HCT116 (cell line): ENCODE measurements around the gene ETNK2. TPM values are rescaled to one million over a fixed set of nuclear protein-coding genes. Genes with fewer than 3 reads are reported as not detected.

Experiments used
- ATAC-seq: fragments of 200-7000 bp; cut with Tn5 transposase; 2 replicates; pipeline ENCODE4 v1.9.1; 2020; ENCODE audit warnings: mild to moderate bottlenecking, moderate library complexity
- BruUV-seq: library from RNA; stranded (reverse); fragments of 400-500 nt; replicated peaks from 2 replicates; lab custom pipeline; 2021; lab: Mats Ljungman, UMichigan
- CTCF ChIA-PET: fragments of 300-600 bp; sonication (Branson Sonifier 250); formaldehyde crosslinking; loops from one replicate; lab custom pipeline; 2021; ENCODE audit warnings: antibody characterized with exemption; lab: Charles Lee
- POLR2A ChIA-PET: fragments of 300-600, 350-600 bp; sonication (Branson Sonifier 250); formaldehyde crosslinking; loops from one replicate; lab custom pipeline; 2021; ENCODE audit warnings: antibody characterized with exemption; lab: Charles Lee
- RAD21 ChIA-PET, 2 experiments: fragments of 300-600 bp; sonication (Branson Sonifier 250); formaldehyde crosslinking; loops; one replicate each; lab custom pipeline; 2023; ENCODE audit warnings: low total read pairs in 2 of 2; ENCODE audit not compliant: uncharacterized antibody in 2 of 2, unreplicated experiment in 2 of 2, low non-redundant PET in 1 of 2; lab: Charles Lee
- DNase-seq: peaks from one replicate; pipeline ENCODE4 v3.0.0-alpha.2; 2010; ENCODE audit warnings: low read depth, low spot score
- H2AFZ ChIP-seq: fragments of 200-600 bp; shearing (Covaris generic), sonication (generic); 2 replicates; pipeline ENCODE4 v1.6.1; 2017; ENCODE audit warnings: low read depth, mixed run types, mixed read lengths, antibody characterized with exemption, low read length; ENCODE audit not compliant: poor library complexity, severe bottlenecking
- H3K27ac ChIP-seq: 2 replicates; pipeline ENCODE4 v1.5.1; 2012; ENCODE audit warnings: low read depth, low read length
- H3K27me3 ChIP-seq: fragments of 200-600 bp; sonication (generic); 2 replicates; pipeline ENCODE4 v1.6.1; 2016; ENCODE audit warnings: mixed run types, low read length, mixed read lengths; ENCODE audit not compliant: insufficient read depth
- H3K36me3 ChIP-seq, 2 experiments: fragments of 200-500 bp in 1 of 2; fragments of 200-600 bp in 1 of 2; sonication (Bioruptor generic) in 1 of 2; sonication (generic) in 1 of 2; 2 replicates each; pipeline versions ENCODE4 v1.5.1 to v1.6.1; 2014 to 2016; ENCODE audit warnings: low read length in 2 of 2, inconsistent platforms in 1 of 2, mixed read lengths in 1 of 2, mixed run types in 1 of 2; ENCODE audit not compliant: insufficient read depth in 2 of 2, control insufficient read depth in 1 of 2
- H3K4me1 ChIP-seq, 2 experiments: fragments of 200-600 bp in 1 of 2; sonication (generic) in 1 of 2; 2 replicates each; pipeline versions ENCODE4 v1.5.1 to v1.6.1; 2012 to 2017; ENCODE audit warnings: low read length in 2 of 2, inconsistent platforms in 1 of 2, mild to moderate bottlenecking in 1 of 2, mixed read lengths in 1 of 2, mixed run types in 1 of 2, moderate library complexity in 1 of 2; ENCODE audit not compliant: insufficient read depth in 2 of 2, control insufficient read depth in 1 of 2
- H3K4me2 ChIP-seq: fragments of 200-600 bp; sonication (generic); 2 replicates; pipeline ENCODE4 v1.6.1; 2017; ENCODE audit warnings: mixed run types, low read length, mixed read lengths
- H3K4me3 ChIP-seq, 2 experiments: fragments of 200-600 bp in 1 of 2; sonication (generic) in 1 of 2; replicated peaks in 1 of 2; 2 replicates each; pipeline ENCODE4 v1.5.1; 2011 to 2016; ENCODE audit warnings: low read length in 2 of 2, control low read depth in 1 of 2, low read depth in 1 of 2, mild to moderate bottlenecking in 1 of 2, mixed read lengths in 1 of 2, mixed run types in 1 of 2
- H3K79me2 ChIP-seq: fragments of 200-600 bp; sonication (generic); 2 replicates; pipeline ENCODE4 v1.6.1; 2017; ENCODE audit warnings: mild to moderate bottlenecking, mixed run types, low read length, moderate library complexity, mixed read lengths; ENCODE audit not compliant: insufficient read depth
- H3K9ac ChIP-seq: fragments of 200-600 bp; sonication (generic); 2 replicates; pipeline ENCODE4 v1.6.1; 2016; ENCODE audit warnings: low read length, mixed read lengths
- H3K9me2 ChIP-seq: fragments of 200-600 bp; sonication (generic), shearing (Covaris generic); 2 replicates; pipeline ENCODE4 v1.6.1; 2017; ENCODE audit warnings: mixed run types, mild to moderate bottlenecking, moderate library complexity; ENCODE audit not compliant: insufficient read depth
- H3K9me3 ChIP-seq, 2 experiments: fragments of 200-500 bp in 1 of 2; fragments of 200-600 bp in 1 of 2; sonication (Bioruptor generic) in 1 of 2; sonication (generic) in 1 of 2; 2 replicates each; pipeline ENCODE4 v1.6.1; 2014 to 2017; ENCODE audit warnings: low read length in 2 of 2, mixed read lengths in 2 of 2, inconsistent platforms in 1 of 2, low read depth in 1 of 2, mild to moderate bottlenecking in 1 of 2, mixed run types in 1 of 2, moderate library complexity in 1 of 2; ENCODE audit not compliant: control insufficient read depth in 1 of 2, insufficient read depth in 1 of 2
- H4K20me1 ChIP-seq: fragments of 200-600 bp; sonication (generic), shearing (Covaris generic); 2 replicates; pipeline ENCODE4 v1.6.1; 2017; ENCODE audit warnings: mixed run types, mild to moderate bottlenecking, moderate library complexity; ENCODE audit not compliant: insufficient read depth
- ATF3 ChIP-seq: IDR thresholded peaks from 2 replicates; pipeline ENCODE4 v1.6.1; 2012
- CBX3 ChIP-seq: IDR thresholded peaks from 2 replicates; pipeline ENCODE4 v1.6.1; 2012; ENCODE audit warnings: low read depth
- CEBPB ChIP-seq: IDR thresholded peaks from 2 replicates; pipeline ENCODE4 v1.6.1; 2012; ENCODE audit warnings: low read depth
- EGR1 ChIP-seq: IDR thresholded peaks from 2 replicates; pipeline ENCODE4 v1.6.1; 2012; ENCODE audit warnings: low read depth
- EZH2 ChIP-seq: fragments of 200-600 bp; sonication (generic); IDR thresholded peaks from 2 replicates; pipeline ENCODE4 v1.6.1; 2017; ENCODE audit warnings: antibody characterized with exemption, mixed run types
- EZH2phosphoT487 ChIP-seq: fragments of 200-600 bp; IDR thresholded peaks from 2 replicates; pipeline ENCODE4 v1.6.1; 2018; ENCODE audit warnings: antibody characterized with exemption, borderline replicate concordance
- POLR2AphosphoS5 ChIP-seq: IDR thresholded peaks from 2 replicates; pipeline ENCODE4 v1.6.1; 2011; ENCODE audit warnings: mild to moderate bottlenecking, low read depth, low read length, moderate library complexity
- REST ChIP-seq: IDR thresholded peaks from 2 replicates; pipeline ENCODE4 v1.6.1; 2012; ENCODE audit warnings: low read depth
- SRF ChIP-seq: IDR thresholded peaks from 2 replicates; pipeline ENCODE4 v1.6.1; 2012; ENCODE audit warnings: low read depth
- TCF7L2 ChIP-seq: IDR thresholded peaks from 2 replicates; pipeline ENCODE4 v1.7.0; 2011; ENCODE audit warnings: borderline replicate concordance, inconsistent platforms; ENCODE audit not compliant: insufficient read depth, insufficient read length; ENCODE audit errors: extremely low read depth
- YY1 ChIP-seq: IDR thresholded peaks from 2 replicates; pipeline ENCODE4 v1.6.1; 2011; ENCODE audit warnings: low read length, low read depth, moderate library complexity, mild to moderate bottlenecking; ENCODE audit not compliant: insufficient replicate concordance; ENCODE audit errors: extremely low read depth
- ZFX ChIP-seq: fragments of 450-650 bp; IDR thresholded peaks from 2 replicates; pipeline ENCODE4 v1.6.1; 2017
- ZNF274 ChIP-seq: fragments of 200-500 bp; sonication (Bioruptor generic); IDR thresholded peaks from 2 replicates; pipeline ENCODE4 v1.6.1; 2014; ENCODE audit warnings: mild to moderate bottlenecking, low read depth, low read length, inconsistent platforms
- intact Hi-C: fragments of 100-400 bp; cut with micrococcal nuclease; formaldehyde crosslinking; loops from 2 replicates; pipeline ENCODE4 v1.10.0; 2022
- total RNA-seq: library from RNA; stranded (reverse); gene quantifications from one replicate; pipeline ENCODE4 v1.2.1, GENCODE V29; 2021; ENCODE audit not compliant: unreplicated experiment

ETNK2 gene
- total RNA-seq, 1 experiment from 2014 or later: 16.1 TPM

GRCh38 chr1:204103431-204103741 lies 48.5 kb downstream of the ETNK2 start:
- no peaks in the 10 kb centered on the region for H3K9me2 ChIP-seq
- ATAC-seq (peak; percentile 7; the same call in 1 of the 2 replicates), DNase-seq (no peak)
- intact Hi-C loops: loop anchor here (2.0 kb wide), 1 partner anchor 47 kb away; no protein-coding TSS in a partner anchor
- no peaks in the 10 kb centered on the region for H3K9me3 ChIP-seq
- ChIA-PET CTCF (no interaction called here), RAD21 (interaction anchor here in 1 of 2 experiments (0.6 kb wide), 1 partner anchor 127 kb away, joined by 3 read pairs; no protein-coding TSS in a partner anchor), POLR2A (no interaction called here)
- no peaks in the 10 kb centered on the region for H3K27me3 ChIP-seq
- no TSS peak for BruUV-seq
- H3K27ac ChIP-seq: peak overlapping the region; percentile 74
- peak overlapping the region; percentile 77 for H3K4me2 ChIP-seq
- no peak overlapping the region for H3K4me3 ChIP-seq
- H3K9ac ChIP-seq: peak overlapping the region; percentile 37; the same call in 1 of the 2 replicates
- H3K36me3 ChIP-seq: no peaks in the 10 kb centered on the region
- peaks cover 31% of the 10 kb centered on the region; the same call in 1 of the 2 replicates for H3K79me2 ChIP-seq
- H2AFZ ChIP-seq: no peak overlapping the region
- H4K20me1 ChIP-seq: no peaks in the 10 kb centered on the region
- H3K4me1 ChIP-seq: peaks cover 42 to 54% of the 10 kb centered on the region in 2 experiments
- TF ChIP-seq YY1 (no peak), CBX3 (0 out of 2 replicates have a peak, but pooled peaks have one; percentile 2)

GRCh38 chr1:204102739-204103430 lies 49.0 kb downstream of the ETNK2 start:
- ChIA-PET RAD21 (no interaction called here), CTCF (no interaction called here), POLR2A (no interaction called here)
- intact Hi-C loops: loop anchor here (2.0 kb wide), 1 partner anchor 46 kb away; no protein-coding TSS in a partner anchor
- DNase-seq: peak; percentile 31
- Histone ChIP-seq H3K4me1 (peaks cover 44 to 59% of the 10 kb centered on the region in 2 experiments), H4K20me1 (no peaks in the 10 kb centered on the region), H3K4me3 (no peak overlapping the region), H3K79me2 (peaks cover 32% of the 10 kb centered on the region; the same call in 1 of the 2 replicates), H3K27ac (peak overlapping the region; percentile 74), H2AFZ (no peak overlapping the region), H3K9ac (peak overlapping the region; percentile 37; the same call in 1 of the 2 replicates), H3K9me2 (no peaks in the 10 kb centered on the region), H3K4me2 (peak overlapping the region; percentile 77), H3K9me3 (no peaks in the 10 kb centered on the region), H3K27me3 (no peaks in the 10 kb centered on the region), H3K36me3 (no peaks in the 10 kb centered on the region)
- BruUV-seq: no TSS peak
- peak; percentile 33 for ATAC-seq
- TF ChIP-seq TCF7L2 (no peak), REST (no peak), POLR2AphosphoS5 (no peak; the same call in 1 of the 2 replicates), SRF (no peak), ZNF274 (no peak), CEBPB (no peak), EGR1 (peak; percentile 78), ATF3 (no peak), EZH2phosphoT487 (no peak), EZH2 (no peak), ZFX (no peak)
